Endometrial microvascular endothelial cells (primary cell): ENCODE measurements around the gene OCRL. TPM values are rescaled to one million over a fixed set of nuclear protein-coding genes. Genes with fewer than 3 reads are reported as not detected.

Experiments
- in situ Hi-C: cut with HindIII; loops from 2 replicates; pipeline ENCODE4 v1.10.0; 2017; ENCODE audit warnings: low sequenced_read_pairs, low pct_unique_long_range_greater_than_20kb; ENCODE audit errors: inconsistent ontology term
- total RNA-seq: library from RNA; depleted of rRNA; stranded (reverse); fragments of >200 nt; gene quantifications from one replicate; pipeline ENCODE4 v1.2.3, GENCODE V29; 2015; ENCODE audit errors: inconsistent ontology term

Gene OCRL
- total RNA-seq, 1 donor from 2014 or later: 11.9 TPM

- in situ Hi-C loops: no loop called here
These were observed 74.6 kb downstream of the OCRL start for GRCh38 chrX:129614481-129615255.

- in situ Hi-C loops: no loop called here
These were observed 77.4 kb downstream of the OCRL start for GRCh38 chrX:129617420-129617819.

- in situ Hi-C loops: no loop called here
These were observed 78.9 kb downstream of the OCRL start for GRCh38 chrX:129618997-129619396.

- in situ Hi-C loops: no loop called here
These were observed 82.8 kb downstream of the OCRL start for GRCh38 chrX:129622757-129623301.

- in situ Hi-C loops: no loop called here
These were observed 86.0 kb downstream of the OCRL start for GRCh38 chrX:129626026-129626425.

GRCh38 chrX:129629837-129630236 is 89.8 kb downstream of the OCRL start:
- in situ Hi-C loops: no loop called here

GRCh38 chrX:129631849-129632248 is 91.8 kb downstream of the OCRL start:
- in situ Hi-C loops: no loop called here

- in situ Hi-C loops: no loop called here
These were observed 92.4 kb downstream of the OCRL start for GRCh38 chrX:129632443-129632842.

GRCh38 chrX:129634541-129634940 is 94.5 kb downstream of the OCRL start:
- in situ Hi-C loops: no loop called here

- in situ Hi-C loops: no loop called here
These were observed 96.2 kb downstream of the OCRL start for GRCh38 chrX:129636175-129636681.

- in situ Hi-C loops: no loop called here
These were observed 97.4 kb downstream of the OCRL start for GRCh38 chrX:129637217-129638109.

GRCh38 chrX:129638917-129639316 is 98.9 kb downstream of the OCRL start:
- in situ Hi-C loops: no loop called here

GRCh38 chrX:129640737-129641136 is 100.7 kb downstream of the OCRL start:
- in situ Hi-C loops: no loop called here

GRCh38 chrX:129641469-129641868 is 101.4 kb downstream of the OCRL start:
- in situ Hi-C loops: no loop called here

- in situ Hi-C loops: no loop called here
These were observed 101.9 kb downstream of the OCRL start for GRCh38 chrX:129641941-129642340.

Other genes starting within 250 kb of the OCRL start
- gene SMARCA1, start 16.8 kb upstream of the OCRL start, total RNA-seq: 11.3 TPM
- gene APLN, start 114.7 kb downstream of the OCRL start, total RNA-seq: 348 TPM
- not detected for gene XPNPEP2, start 198.7 kb downstream of the OCRL start, total RNA-seq
- gene SASH3, start 239.7 kb downstream of the OCRL start, total RNA-seq: not detected